ENCODE results near the gene TMEM167A. TPM values are rescaled to one million over a fixed set of nuclear protein-coding genes. Genes with fewer than 3 reads are reported as not detected.
A peak's percentile ranks its signal among the peaks of the same experiment; 100 is the strongest.
"Not testable (repeated sequence)": the region's sequence is repeated elsewhere in the genome, so short reads cannot be mapped to it uniquely, and the experiment has no call there.

The TMEM167A gene
- total RNA-seq, 1 donor from 2014 or later: 61.8 TPM

GRCh38 chr5:83093692-83094091, 16.5 kb upstream of the TMEM167A start:
- no peak for DNase-seq (ENCODE audit: low spot score)
- intact Hi-C loops (cut with DNase I): no loop called here
- ATAC-seq: no peak

GRCh38 chr5:83092619-83093018, 15.4 kb upstream of the TMEM167A start:
- ATAC-seq: no peak
- DNase-seq (ENCODE audit: low spot score): no peak
- intact Hi-C loops (cut with DNase I): no loop called here

- intact Hi-C loops (cut with DNase I): no loop called here
- DNase-seq (ENCODE audit: low spot score): no peak
- ATAC-seq: no peak
Measured at GRCh38 chr5:83090169-83090568, 13.0 kb upstream of the TMEM167A start.

GRCh38 chr5:83085106-83085505, 7.9 kb upstream of the TMEM167A start:
- ATAC-seq (no peak), DNase-seq (ENCODE audit: low spot score) (no peak)
- intact Hi-C loops (cut with DNase I): no loop called here

- intact Hi-C loops (cut with DNase I): no loop called here
- ATAC-seq (no peak), DNase-seq (ENCODE audit: low spot score) (no peak)
Measured at GRCh38 chr5:83084336-83084735, 7.1 kb upstream of the TMEM167A start.

GRCh38 chr5:83082750-83083149, 5.6 kb upstream of the TMEM167A start:
- intact Hi-C loops (cut with DNase I): no loop called here
- ATAC-seq (no peak), DNase-seq (ENCODE audit: low spot score) (no peak)

GRCh38 chr5:83077662-83078261, 568 bp upstream of the TMEM167A start:
- intact Hi-C loops (cut with DNase I): no loop called here
- DNase-seq (ENCODE audit: low spot score) (no peak), ATAC-seq (peak; percentile 11)

GRCh38 chr5:83072966-83073365, 4.2 kb downstream of the TMEM167A start:
- DNase-seq (ENCODE audit: low spot score) (no peak), ATAC-seq (no peak)
- intact Hi-C loops (cut with DNase I): no loop called here

GRCh38 chr5:83071286-83072051, 5.7 kb downstream of the TMEM167A start:
- intact Hi-C loops (cut with DNase I): no loop called here
- no peak for ATAC-seq
- DNase-seq (ENCODE audit: low spot score): no peak

- DNase-seq (ENCODE audit: low spot score): no peak
- intact Hi-C loops (cut with DNase I): no loop called here
- ATAC-seq: no peak
Measured at GRCh38 chr5:83069096-83069799, 7.9 kb downstream of the TMEM167A start.

- DNase-seq (ENCODE audit: low spot score); intact Hi-C loops (cut with DNase I); ATAC-seq: not testable (repeated sequence)
Measured at GRCh38 chr5:83067377-83067776, 9.8 kb downstream of the TMEM167A start.

- no peak for DNase-seq (ENCODE audit: low spot score)
- intact Hi-C loops (cut with DNase I): no loop called here
- no peak for ATAC-seq
Measured at GRCh38 chr5:83066548-83067110, 10.6 kb downstream of the TMEM167A start.

- DNase-seq (ENCODE audit: low spot score) (no peak), ATAC-seq (no peak)
- intact Hi-C loops (cut with DNase I): no loop called here
Measured at GRCh38 chr5:83059341-83059740, 17.9 kb downstream of the TMEM167A start.

GRCh38 chr5:83058726-83059125, 18.5 kb downstream of the TMEM167A start:
- intact Hi-C loops (cut with DNase I): no loop called here
- no peak for DNase-seq (ENCODE audit: low spot score)
- ATAC-seq: no peak

GRCh38 chr5:83055166-83055565, 22.0 kb downstream of the TMEM167A start:
- ATAC-seq (no peak), DNase-seq (ENCODE audit: low spot score) (no peak)
- intact Hi-C loops (cut with DNase I): no loop called here

GRCh38 chr5:83050723-83051340, 26.4 kb downstream of the TMEM167A start:
- ATAC-seq (no peak), DNase-seq (ENCODE audit: low spot score) (no peak)
- intact Hi-C loops (cut with DNase I): no loop called here

GRCh38 chr5:83049370-83049885, 27.8 kb downstream of the TMEM167A start:
- intact Hi-C loops (cut with DNase I): no loop called here
- ATAC-seq: no peak
- no peak for DNase-seq (ENCODE audit: low spot score)

- ATAC-seq: peak; percentile 69
- DNase-seq (ENCODE audit: low spot score): no peak
- intact Hi-C loops (cut with DNase I): no loop called here
Measured at GRCh38 chr5:83048811-83049210, 28.4 kb downstream of the TMEM167A start.

- ATAC-seq: no peak
- intact Hi-C loops (cut with DNase I): no loop called here
- no peak for DNase-seq (ENCODE audit: low spot score)
Measured at GRCh38 chr5:83048277-83048676, 28.9 kb downstream of the TMEM167A start.

Measured in sciatic nerve (tissue), 2 donors.